HCT116 (cell line): ENCODE data around the gene PGPEP1. TPM values are rescaled to one million over a fixed set of nuclear protein-coding genes. Genes with fewer than 3 reads are reported as not detected.

Experiments
- ATAC-seq: fragments of 200-7000 bp; cut with Tn5 transposase; 2 replicates; pipeline ENCODE4 v1.9.1; 2020; ENCODE audit warnings: mild to moderate bottlenecking, moderate library complexity
- BruUV-seq: library from RNA; stranded (reverse); fragments of 400-500 nt; replicated peaks from 2 replicates; lab custom pipeline; 2021; lab: Mats Ljungman, UMichigan
- CTCF ChIA-PET: fragments of 300-600 bp; sonication (Branson Sonifier 250); formaldehyde crosslinking; loops from one replicate; lab custom pipeline; 2021; ENCODE audit warnings: antibody characterized with exemption; lab: Charles Lee
- POLR2A ChIA-PET: fragments of 300-600, 350-600 bp; sonication (Branson Sonifier 250); formaldehyde crosslinking; loops from one replicate; lab custom pipeline; 2021; ENCODE audit warnings: antibody characterized with exemption; lab: Charles Lee
- RAD21 ChIA-PET, 2 experiments: fragments of 300-600 bp; sonication (Branson Sonifier 250); formaldehyde crosslinking; loops; one replicate each; lab custom pipeline; 2023; ENCODE audit warnings: low total read pairs in 2 of 2; ENCODE audit not compliant: uncharacterized antibody in 2 of 2, unreplicated experiment in 2 of 2, low non-redundant PET in 1 of 2; lab: Charles Lee
- DNase-seq: peaks from one replicate; pipeline ENCODE4 v3.0.0-alpha.2; 2010; ENCODE audit warnings: low read depth, low spot score
- H2AFZ ChIP-seq: fragments of 200-600 bp; shearing (Covaris generic), sonication (generic); 2 replicates; pipeline ENCODE4 v1.6.1; 2017; ENCODE audit warnings: low read depth, mixed run types, mixed read lengths, antibody characterized with exemption, low read length; ENCODE audit not compliant: poor library complexity, severe bottlenecking
- H3K27ac ChIP-seq: 2 replicates; pipeline ENCODE4 v1.5.1; 2012; ENCODE audit warnings: low read depth, low read length
- H3K27me3 ChIP-seq: fragments of 200-600 bp; sonication (generic); 2 replicates; pipeline ENCODE4 v1.6.1; 2016; ENCODE audit warnings: mixed run types, low read length, mixed read lengths; ENCODE audit not compliant: insufficient read depth
- H3K36me3 ChIP-seq, 2 experiments: fragments of 200-500 bp in 1 of 2; fragments of 200-600 bp in 1 of 2; sonication (Bioruptor generic) in 1 of 2; sonication (generic) in 1 of 2; 2 replicates each; pipeline versions ENCODE4 v1.5.1 to v1.6.1; 2014 to 2016; ENCODE audit warnings: low read length in 2 of 2, inconsistent platforms in 1 of 2, mixed read lengths in 1 of 2, mixed run types in 1 of 2; ENCODE audit not compliant: insufficient read depth in 2 of 2, control insufficient read depth in 1 of 2
- H3K4me1 ChIP-seq, 2 experiments: fragments of 200-600 bp in 1 of 2; sonication (generic) in 1 of 2; 2 replicates each; pipeline versions ENCODE4 v1.5.1 to v1.6.1; 2012 to 2017; ENCODE audit warnings: low read length in 2 of 2, inconsistent platforms in 1 of 2, mild to moderate bottlenecking in 1 of 2, mixed read lengths in 1 of 2, mixed run types in 1 of 2, moderate library complexity in 1 of 2; ENCODE audit not compliant: insufficient read depth in 2 of 2, control insufficient read depth in 1 of 2
- H3K4me2 ChIP-seq: fragments of 200-600 bp; sonication (generic); 2 replicates; pipeline ENCODE4 v1.6.1; 2017; ENCODE audit warnings: mixed run types, low read length, mixed read lengths
- H3K4me3 ChIP-seq, 2 experiments: fragments of 200-600 bp in 1 of 2; sonication (generic) in 1 of 2; replicated peaks in 1 of 2; 2 replicates each; pipeline ENCODE4 v1.5.1; 2011 to 2016; ENCODE audit warnings: low read length in 2 of 2, control low read depth in 1 of 2, low read depth in 1 of 2, mild to moderate bottlenecking in 1 of 2, mixed read lengths in 1 of 2, mixed run types in 1 of 2
- H3K79me2 ChIP-seq: fragments of 200-600 bp; sonication (generic); 2 replicates; pipeline ENCODE4 v1.6.1; 2017; ENCODE audit warnings: mild to moderate bottlenecking, mixed run types, low read length, moderate library complexity, mixed read lengths; ENCODE audit not compliant: insufficient read depth
- H3K9ac ChIP-seq: fragments of 200-600 bp; sonication (generic); 2 replicates; pipeline ENCODE4 v1.6.1; 2016; ENCODE audit warnings: low read length, mixed read lengths
- H3K9me2 ChIP-seq: fragments of 200-600 bp; sonication (generic), shearing (Covaris generic); 2 replicates; pipeline ENCODE4 v1.6.1; 2017; ENCODE audit warnings: mixed run types, mild to moderate bottlenecking, moderate library complexity; ENCODE audit not compliant: insufficient read depth
- H3K9me3 ChIP-seq, 2 experiments: fragments of 200-500 bp in 1 of 2; fragments of 200-600 bp in 1 of 2; sonication (Bioruptor generic) in 1 of 2; sonication (generic) in 1 of 2; 2 replicates each; pipeline ENCODE4 v1.6.1; 2014 to 2017; ENCODE audit warnings: low read length in 2 of 2, mixed read lengths in 2 of 2, inconsistent platforms in 1 of 2, low read depth in 1 of 2, mild to moderate bottlenecking in 1 of 2, mixed run types in 1 of 2, moderate library complexity in 1 of 2; ENCODE audit not compliant: control insufficient read depth in 1 of 2, insufficient read depth in 1 of 2
- H4K20me1 ChIP-seq: fragments of 200-600 bp; sonication (generic), shearing (Covaris generic); 2 replicates; pipeline ENCODE4 v1.6.1; 2017; ENCODE audit warnings: mixed run types, mild to moderate bottlenecking, moderate library complexity; ENCODE audit not compliant: insufficient read depth
- CBX3 ChIP-seq: IDR thresholded peaks from 2 replicates; pipeline ENCODE4 v1.6.1; 2012; ENCODE audit warnings: low read depth
- CEBPB ChIP-seq: IDR thresholded peaks from 2 replicates; pipeline ENCODE4 v1.6.1; 2012; ENCODE audit warnings: low read depth
- EGR1 ChIP-seq: IDR thresholded peaks from 2 replicates; pipeline ENCODE4 v1.6.1; 2012; ENCODE audit warnings: low read depth
- EZH2 ChIP-seq: fragments of 200-600 bp; sonication (generic); IDR thresholded peaks from 2 replicates; pipeline ENCODE4 v1.6.1; 2017; ENCODE audit warnings: antibody characterized with exemption, mixed run types
- EZH2phosphoT487 ChIP-seq: fragments of 200-600 bp; IDR thresholded peaks from 2 replicates; pipeline ENCODE4 v1.6.1; 2018; ENCODE audit warnings: antibody characterized with exemption, borderline replicate concordance
- FOSL1 ChIP-seq: IDR thresholded peaks from 2 replicates; pipeline ENCODE4 v1.6.1; 2012; ENCODE audit warnings: low read depth
- JUND ChIP-seq: IDR thresholded peaks from 2 replicates; pipeline ENCODE4 v1.6.1; 2012
- POLR2A ChIP-seq: IDR thresholded peaks from 2 replicates; pipeline ENCODE4 v1.7.0; 2011; ENCODE audit warnings: borderline replicate concordance; ENCODE audit not compliant: insufficient read depth, insufficient read length; ENCODE audit errors: extremely low read depth
- POLR2AphosphoS5 ChIP-seq: IDR thresholded peaks from 2 replicates; pipeline ENCODE4 v1.6.1; 2011; ENCODE audit warnings: mild to moderate bottlenecking, low read depth, low read length, moderate library complexity
- RAD21 ChIP-seq: IDR thresholded peaks from 2 replicates; pipeline ENCODE4 v1.6.1; 2012; ENCODE audit warnings: low read depth, mild to moderate bottlenecking
- SIN3A ChIP-seq: IDR thresholded peaks from 2 replicates; pipeline ENCODE4 v1.6.1; 2012; ENCODE audit warnings: low read depth
- SP1 ChIP-seq: IDR thresholded peaks from 2 replicates; pipeline ENCODE4 v1.6.1; 2012; ENCODE audit warnings: low read depth
- SRF ChIP-seq: IDR thresholded peaks from 2 replicates; pipeline ENCODE4 v1.6.1; 2012; ENCODE audit warnings: low read depth
- TCF7L2 ChIP-seq: IDR thresholded peaks from 2 replicates; pipeline ENCODE4 v1.7.0; 2011; ENCODE audit warnings: borderline replicate concordance, inconsistent platforms; ENCODE audit not compliant: insufficient read depth, insufficient read length; ENCODE audit errors: extremely low read depth
- YY1 ChIP-seq: IDR thresholded peaks from 2 replicates; pipeline ENCODE4 v1.6.1; 2011; ENCODE audit warnings: low read length, low read depth, moderate library complexity, mild to moderate bottlenecking; ENCODE audit not compliant: insufficient replicate concordance; ENCODE audit errors: extremely low read depth
- ZFX ChIP-seq: fragments of 450-650 bp; IDR thresholded peaks from 2 replicates; pipeline ENCODE4 v1.6.1; 2017
- ZNF274 ChIP-seq: fragments of 200-500 bp; sonication (Bioruptor generic); IDR thresholded peaks from 2 replicates; pipeline ENCODE4 v1.6.1; 2014; ENCODE audit warnings: mild to moderate bottlenecking, low read depth, low read length, inconsistent platforms
- intact Hi-C: fragments of 100-400 bp; cut with micrococcal nuclease; formaldehyde crosslinking; loops from 2 replicates; pipeline ENCODE4 v1.10.0; 2022
- total RNA-seq: library from RNA; stranded (reverse); gene quantifications from one replicate; pipeline ENCODE4 v1.2.1, GENCODE V29; 2021; ENCODE audit not compliant: unreplicated experiment
- TF ChIP-seq, protein P1 (sequence below): IDR thresholded peaks from 2 replicates; pipeline ENCODE4 v1.6.1; 2012; ENCODE audit warnings: low read depth
- TF ChIP-seq, protein P2 (sequence below): IDR thresholded peaks from 2 replicates; pipeline ENCODE4 v1.6.1; 2012
- TF ChIP-seq, protein P3 (sequence below), 3 experiments: fragments of 200-600 bp in 1 of 3; sonication (generic) in 1 of 3; IDR thresholded peaks in 2 of 3; conservative IDR thresholded peaks in 1 of 3; 2 replicates each; pipeline ENCODE4 v1.5.1; 2012 to 2017; ENCODE audit warnings: low read depth in 2 of 3, low read length in 2 of 3, antibody characterized with exemption in 1 of 3, borderline replicate concordance in 1 of 3, control low read depth in 1 of 3, mild to moderate bottlenecking in 1 of 3, mixed read lengths in 1 of 3, mixed run types in 1 of 3, moderate library complexity in 1 of 3; ENCODE audit not compliant: insufficient read depth in 1 of 3
- TF ChIP-seq, protein P4 (sequence below): IDR thresholded peaks from 2 replicates; pipeline ENCODE4 v1.6.1; 2011; ENCODE audit warnings: mild to moderate bottlenecking, low read length, moderate library complexity; ENCODE audit not compliant: insufficient replicate concordance; ENCODE audit errors: extremely low read depth

PGPEP1 gene
- total RNA-seq, 1 experiment from 2014 or later, result 30.9 TPM

DNA sequence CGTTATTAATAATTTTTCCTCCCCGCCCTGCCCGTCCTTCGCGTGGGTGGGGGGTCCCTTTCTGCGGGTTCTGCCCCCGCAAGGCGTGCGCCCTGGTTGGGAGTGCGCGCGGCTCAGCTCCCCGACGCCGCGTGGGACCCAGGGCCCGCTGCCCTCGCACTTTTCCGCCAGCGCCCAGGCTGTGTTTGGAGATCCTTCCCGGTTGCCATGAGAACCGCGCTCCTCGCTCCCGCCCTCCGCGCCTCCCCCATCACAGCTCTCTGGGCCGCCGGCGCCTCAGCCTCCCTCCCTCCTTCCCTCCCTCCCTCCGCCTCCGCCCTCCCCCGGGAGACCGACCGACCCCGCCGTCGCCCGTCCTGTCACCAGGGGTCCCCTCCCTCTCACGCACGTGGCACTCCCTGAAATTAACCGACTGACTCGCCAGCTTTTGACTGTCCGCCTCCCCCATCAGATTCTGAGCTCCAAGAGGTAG, 76.4 kb downstream of the PGPEP1 start:
- ChIA-PET POLR2A (interaction anchor here (0.6 to 5.4 kb wide), 11 partner anchors 15 to 141 kb away, joined by 3 to 45 read pairs (median 6); partner anchors contain the start of genes GDF15, JUND and KXD1), RAD21 (interaction anchor here in 1 of 2 experiments (0.7 kb wide), 1 partner anchor 15 kb away, joined by 3 read pairs; no protein-coding TSS in a partner anchor), CTCF (interaction anchor here (0.6 to 3.5 kb wide), 10 partner anchors 28 to 499 kb away, joined by 3 to 11 read pairs (median 3); partner anchors contain the start of genes GDF15, IQCN and JUND)
- peak overlapping the region; percentile 96 for H3K9ac ChIP-seq
- intact Hi-C loops, result no loop called here
- H3K9me3 ChIP-seq, result no peaks in the 10 kb centered on the region
- no peaks in the 10 kb centered on the region for H4K20me1 ChIP-seq
- no peak for DNase-seq
- ATAC-seq, result peak; percentile 55
- no peak overlapping the region for H2AFZ ChIP-seq
- BruUV-seq, result no TSS peak
- H3K9me2 ChIP-seq, result no peaks in the 10 kb centered on the region
- H3K79me2 ChIP-seq, result peaks cover 25% of the 10 kb centered on the region
- no peaks in the 10 kb centered on the region for H3K36me3 ChIP-seq
- no peaks in the 10 kb centered on the region for H3K27me3 ChIP-seq
- peak overlapping the region; percentile 100 for H3K4me2 ChIP-seq
- peak overlapping the region; percentile 53 to 92 for H3K4me3 ChIP-seq
- peak overlapping the region; percentile 98 for H3K27ac ChIP-seq
- H3K4me1 ChIP-seq, result peaks cover 53 to 81% of the 10 kb centered on the region in 2 experiments
- TF ChIP-seq SIN3A (no peak), POLR2A (no peak), CEBPB (no peak), EGR1 (peak; percentile 79), POLR2AphosphoS5 (no peak), YY1 (no peak), ZFX (no peak), TCF7L2 (peak; percentile 31), RAD21 (no peak), CBX3 (no peak), JUND (no peak), ZNF274 (no peak), EZH2phosphoT487 (no peak), SRF (no peak), FOSL1 (no peak), EZH2 (no peak), SP1 (0 out of 2 replicates have a peak, but pooled peaks have one; percentile 13)
- TF ChIP-seq, protein P1, sequence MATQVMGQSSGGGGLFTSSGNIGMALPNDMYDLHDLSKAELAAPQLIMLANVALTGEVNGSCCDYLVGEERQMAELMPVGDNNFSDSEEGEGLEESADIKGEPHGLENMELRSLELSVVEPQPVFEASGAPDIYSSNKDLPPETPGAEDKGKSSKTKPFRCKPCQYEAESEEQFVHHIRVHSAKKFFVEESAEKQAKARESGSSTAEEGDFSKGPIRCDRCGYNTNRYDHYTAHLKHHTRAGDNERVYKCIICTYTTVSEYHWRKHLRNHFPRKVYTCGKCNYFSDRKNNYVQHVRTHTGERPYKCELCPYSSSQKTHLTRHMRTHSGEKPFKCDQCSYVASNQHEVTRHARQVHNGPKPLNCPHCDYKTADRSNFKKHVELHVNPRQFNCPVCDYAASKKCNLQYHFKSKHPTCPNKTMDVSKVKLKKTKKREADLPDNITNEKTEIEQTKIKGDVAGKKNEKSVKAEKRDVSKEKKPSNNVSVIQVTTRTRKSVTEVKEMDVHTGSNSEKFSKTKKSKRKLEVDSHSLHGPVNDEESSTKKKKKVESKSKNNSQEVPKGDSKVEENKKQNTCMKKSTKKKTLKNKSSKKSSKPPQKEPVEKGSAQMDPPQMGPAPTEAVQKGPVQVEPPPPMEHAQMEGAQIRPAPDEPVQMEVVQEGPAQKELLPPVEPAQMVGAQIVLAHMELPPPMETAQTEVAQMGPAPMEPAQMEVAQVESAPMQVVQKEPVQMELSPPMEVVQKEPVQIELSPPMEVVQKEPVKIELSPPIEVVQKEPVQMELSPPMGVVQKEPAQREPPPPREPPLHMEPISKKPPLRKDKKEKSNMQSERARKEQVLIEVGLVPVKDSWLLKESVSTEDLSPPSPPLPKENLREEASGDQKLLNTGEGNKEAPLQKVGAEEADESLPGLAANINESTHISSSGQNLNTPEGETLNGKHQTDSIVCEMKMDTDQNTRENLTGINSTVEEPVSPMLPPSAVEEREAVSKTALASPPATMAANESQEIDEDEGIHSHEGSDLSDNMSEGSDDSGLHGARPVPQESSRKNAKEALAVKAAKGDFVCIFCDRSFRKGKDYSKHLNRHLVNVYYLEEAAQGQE, result no peak
- TF ChIP-seq, protein P2, sequence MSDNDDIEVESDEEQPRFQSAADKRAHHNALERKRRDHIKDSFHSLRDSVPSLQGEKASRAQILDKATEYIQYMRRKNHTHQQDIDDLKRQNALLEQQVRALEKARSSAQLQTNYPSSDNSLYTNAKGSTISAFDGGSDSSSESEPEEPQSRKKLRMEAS, result peak; percentile 60; the same call in 1 of the 2 replicates
- TF ChIP-seq, protein P3, sequence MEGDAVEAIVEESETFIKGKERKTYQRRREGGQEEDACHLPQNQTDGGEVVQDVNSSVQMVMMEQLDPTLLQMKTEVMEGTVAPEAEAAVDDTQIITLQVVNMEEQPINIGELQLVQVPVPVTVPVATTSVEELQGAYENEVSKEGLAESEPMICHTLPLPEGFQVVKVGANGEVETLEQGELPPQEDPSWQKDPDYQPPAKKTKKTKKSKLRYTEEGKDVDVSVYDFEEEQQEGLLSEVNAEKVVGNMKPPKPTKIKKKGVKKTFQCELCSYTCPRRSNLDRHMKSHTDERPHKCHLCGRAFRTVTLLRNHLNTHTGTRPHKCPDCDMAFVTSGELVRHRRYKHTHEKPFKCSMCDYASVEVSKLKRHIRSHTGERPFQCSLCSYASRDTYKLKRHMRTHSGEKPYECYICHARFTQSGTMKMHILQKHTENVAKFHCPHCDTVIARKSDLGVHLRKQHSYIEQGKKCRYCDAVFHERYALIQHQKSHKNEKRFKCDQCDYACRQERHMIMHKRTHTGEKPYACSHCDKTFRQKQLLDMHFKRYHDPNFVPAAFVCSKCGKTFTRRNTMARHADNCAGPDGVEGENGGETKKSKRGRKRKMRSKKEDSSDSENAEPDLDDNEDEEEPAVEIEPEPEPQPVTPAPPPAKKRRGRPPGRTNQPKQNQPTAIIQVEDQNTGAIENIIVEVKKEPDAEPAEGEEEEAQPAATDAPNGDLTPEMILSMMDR (IDR thresholded peaks at IDR 0.05 in 2 of 3, conservative IDR thresholded peaks at IDR 0.05 in 1 of 3; ENCODE audit: borderline replicate concordance in 1 of 3, insufficient read depth in 1 of 3, low read depth in 2 of 3, low read length in 2 of 3), result no peak
- TF ChIP-seq, protein P4, sequence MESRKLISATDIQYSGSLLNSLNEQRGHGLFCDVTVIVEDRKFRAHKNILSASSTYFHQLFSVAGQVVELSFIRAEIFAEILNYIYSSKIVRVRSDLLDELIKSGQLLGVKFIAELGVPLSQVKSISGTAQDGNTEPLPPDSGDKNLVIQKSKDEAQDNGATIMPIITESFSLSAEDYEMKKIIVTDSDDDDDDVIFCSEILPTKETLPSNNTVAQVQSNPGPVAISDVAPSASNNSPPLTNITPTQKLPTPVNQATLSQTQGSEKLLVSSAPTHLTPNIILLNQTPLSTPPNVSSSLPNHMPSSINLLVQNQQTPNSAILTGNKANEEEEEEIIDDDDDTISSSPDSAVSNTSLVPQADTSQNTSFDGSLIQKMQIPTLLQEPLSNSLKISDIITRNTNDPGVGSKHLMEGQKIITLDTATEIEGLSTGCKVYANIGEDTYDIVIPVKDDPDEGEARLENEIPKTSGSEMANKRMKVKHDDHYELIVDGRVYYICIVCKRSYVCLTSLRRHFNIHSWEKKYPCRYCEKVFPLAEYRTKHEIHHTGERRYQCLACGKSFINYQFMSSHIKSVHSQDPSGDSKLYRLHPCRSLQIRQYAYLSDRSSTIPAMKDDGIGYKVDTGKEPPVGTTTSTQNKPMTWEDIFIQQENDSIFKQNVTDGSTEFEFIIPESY, result no peak
